GM18499 (cell line): ENCODE measurements around the gene CNTNAP2.
"Not testable (repeated sequence)": the region's sequence is repeated elsewhere in the genome, so short reads cannot be mapped to it uniquely, and the experiment has no call there.

ENCODE experiments used
- ATAC-seq: cut with Tn5 transposase; IDR thresholded peaks from one replicate; pipeline ENCODE4 v1.9.1; 2021; ENCODE audit warnings: moderate number of reproducible peaks; ENCODE audit not compliant: insufficient read depth, unreplicated experiment

Gene CNTNAP2

GRCh38 chr7:148078111-148078510 is 1961.5 kb downstream of the CNTNAP2 start:
- not testable (repeated sequence) for ATAC-seq

- no peak for ATAC-seq
These were observed 1962.8 kb downstream of the CNTNAP2 start for GRCh38 chr7:148079206-148080080.

- no peak for ATAC-seq
These were observed 1966.8 kb downstream of the CNTNAP2 start for GRCh38 chr7:148083448-148083847.

- ATAC-seq, result peak; percentile 63
These were observed 1967.5 kb downstream of the CNTNAP2 start for GRCh38 chr7:148084138-148084537.

- no peak for ATAC-seq
These were observed 1975.3 kb downstream of the CNTNAP2 start for GRCh38 chr7:148091882-148092281.

- ATAC-seq, result no peak
These were observed 1977.0 kb downstream of the CNTNAP2 start for GRCh38 chr7:148093375-148094166.

- no peak for ATAC-seq
These were observed 1978.5 kb downstream of the CNTNAP2 start for GRCh38 chr7:148095066-148095465.

GRCh38 chr7:148104136-148104716 is 1987.6 kb downstream of the CNTNAP2 start:
- no peak for ATAC-seq

GRCh38 chr7:148104924-148105323 is 1988.3 kb downstream of the CNTNAP2 start:
- ATAC-seq, result no peak

- ATAC-seq, result no peak
These were observed 1989.3 kb downstream of the CNTNAP2 start for GRCh38 chr7:148105853-148106252.

- ATAC-seq, result no peak
These were observed 1991.0 kb downstream of the CNTNAP2 start for GRCh38 chr7:148107443-148108127.

GRCh38 chr7:148108381-148108780 is 1991.8 kb downstream of the CNTNAP2 start:
- no peak for ATAC-seq

- no peak for ATAC-seq
These were observed 1993.7 kb downstream of the CNTNAP2 start for GRCh38 chr7:148110097-148110868.

GRCh38 chr7:148114804-148115203 is 1998.2 kb downstream of the CNTNAP2 start:
- no peak for ATAC-seq

- no peak for ATAC-seq
These were observed 1998.7 kb downstream of the CNTNAP2 start for GRCh38 chr7:148115308-148115707.

GRCh38 chr7:148116195-148116594 is 1999.6 kb downstream of the CNTNAP2 start:
- no peak for ATAC-seq

GRCh38 chr7:148116829-148117403 is 2000.3 kb downstream of the CNTNAP2 start:
- no peak for ATAC-seq

GRCh38 chr7:148118371-148118770 is 2001.8 kb downstream of the CNTNAP2 start:
- ATAC-seq, result no peak

- no peak for ATAC-seq
These were observed 2004.8 kb downstream of the CNTNAP2 start for GRCh38 chr7:148121401-148121800.
